GM13976 (cell line): ENCODE data around the gene DLGAP4.

Experiments used
- DNase-seq: peaks from one replicate; pipeline ENCODE4 v3.0.0; 2012; ENCODE audit warnings: low spot score
- in situ Hi-C: fragments of 300-500 bp; cut with MboI; formaldehyde crosslinking; loops from one replicate; pipeline ENCODE4 v1.12.0; 2022; ENCODE audit warnings: low sequenced_read_pairs, mixed read lengths, inconsistent platforms; ENCODE audit not compliant: unreplicated experiment
- TF ChIP-seq, protein P1 (sequence below): IDR thresholded peaks from 2 replicates; pipeline ENCODE4 v1.5.1; 2012; ENCODE audit warnings: borderline replicate concordance, mild to moderate bottlenecking; ENCODE audit not compliant: insufficient read depth; ENCODE audit errors: extremely low read depth, missing control alignments, control extremely low read depth

Gene DLGAP4

DNA sequence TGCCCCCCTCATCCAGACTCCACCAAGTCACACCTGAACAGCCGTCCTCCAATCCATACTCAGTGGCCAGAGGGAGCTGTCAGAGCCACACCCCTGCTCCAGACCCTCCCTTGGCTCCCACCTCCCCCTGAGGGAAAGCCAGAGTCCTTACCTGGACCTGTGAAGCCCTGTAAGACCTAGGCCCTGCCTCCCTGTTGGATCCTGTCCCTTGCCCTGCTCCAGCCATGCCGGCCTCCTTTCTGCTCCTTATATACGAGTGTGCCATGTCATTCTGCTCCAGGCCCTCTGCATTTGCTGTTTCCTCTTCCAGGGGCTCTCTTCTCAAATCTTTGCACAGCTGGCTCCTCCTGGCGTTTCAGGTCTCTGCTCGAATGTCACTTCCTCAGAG is 134.9 kb downstream of the DLGAP4 start:
- in situ Hi-C loops, result loop anchor here (25.0 kb wide), 1 partner anchor 454 kb away; no protein-coding TSS in a partner anchor
- DNase-seq, result no peak
- TF ChIP-seq, protein P1, sequence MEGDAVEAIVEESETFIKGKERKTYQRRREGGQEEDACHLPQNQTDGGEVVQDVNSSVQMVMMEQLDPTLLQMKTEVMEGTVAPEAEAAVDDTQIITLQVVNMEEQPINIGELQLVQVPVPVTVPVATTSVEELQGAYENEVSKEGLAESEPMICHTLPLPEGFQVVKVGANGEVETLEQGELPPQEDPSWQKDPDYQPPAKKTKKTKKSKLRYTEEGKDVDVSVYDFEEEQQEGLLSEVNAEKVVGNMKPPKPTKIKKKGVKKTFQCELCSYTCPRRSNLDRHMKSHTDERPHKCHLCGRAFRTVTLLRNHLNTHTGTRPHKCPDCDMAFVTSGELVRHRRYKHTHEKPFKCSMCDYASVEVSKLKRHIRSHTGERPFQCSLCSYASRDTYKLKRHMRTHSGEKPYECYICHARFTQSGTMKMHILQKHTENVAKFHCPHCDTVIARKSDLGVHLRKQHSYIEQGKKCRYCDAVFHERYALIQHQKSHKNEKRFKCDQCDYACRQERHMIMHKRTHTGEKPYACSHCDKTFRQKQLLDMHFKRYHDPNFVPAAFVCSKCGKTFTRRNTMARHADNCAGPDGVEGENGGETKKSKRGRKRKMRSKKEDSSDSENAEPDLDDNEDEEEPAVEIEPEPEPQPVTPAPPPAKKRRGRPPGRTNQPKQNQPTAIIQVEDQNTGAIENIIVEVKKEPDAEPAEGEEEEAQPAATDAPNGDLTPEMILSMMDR, result no peak

DNA sequence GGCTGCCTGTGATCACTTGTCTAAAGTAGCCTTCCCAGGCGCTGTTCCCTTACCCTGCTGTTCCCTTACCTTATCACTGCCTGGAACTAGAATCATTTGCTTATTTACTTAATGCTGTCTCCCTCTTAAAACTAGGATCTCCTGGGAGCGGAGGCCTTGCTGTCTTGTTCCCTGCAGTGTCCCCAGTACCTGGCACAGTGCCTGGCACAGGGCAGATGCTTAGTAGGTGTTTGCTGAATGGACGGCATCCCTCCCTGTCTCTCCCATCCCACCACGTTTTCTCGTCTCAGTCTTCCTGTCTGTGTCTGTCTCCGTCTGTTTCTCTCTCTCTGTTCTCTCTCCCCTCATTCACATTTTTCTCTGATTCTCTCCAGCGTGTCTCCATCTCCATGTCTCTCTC is 135.3 kb downstream of the DLGAP4 start:
- DNase-seq, result no peak
- in situ Hi-C loops, result loop anchor here (25.0 kb wide), 1 partner anchor 454 kb away; no protein-coding TSS in a partner anchor
- TF ChIP-seq, protein P1, result no peak

GRCh38 chr20:36445847-36446246 is 139.7 kb downstream of the DLGAP4 start:
- no peak for DNase-seq
- TF ChIP-seq, protein P1, result no peak
- in situ Hi-C loops, result loop anchor here (25.0 kb wide), 1 partner anchor 459 kb away; no protein-coding TSS in a partner anchor

DNA sequence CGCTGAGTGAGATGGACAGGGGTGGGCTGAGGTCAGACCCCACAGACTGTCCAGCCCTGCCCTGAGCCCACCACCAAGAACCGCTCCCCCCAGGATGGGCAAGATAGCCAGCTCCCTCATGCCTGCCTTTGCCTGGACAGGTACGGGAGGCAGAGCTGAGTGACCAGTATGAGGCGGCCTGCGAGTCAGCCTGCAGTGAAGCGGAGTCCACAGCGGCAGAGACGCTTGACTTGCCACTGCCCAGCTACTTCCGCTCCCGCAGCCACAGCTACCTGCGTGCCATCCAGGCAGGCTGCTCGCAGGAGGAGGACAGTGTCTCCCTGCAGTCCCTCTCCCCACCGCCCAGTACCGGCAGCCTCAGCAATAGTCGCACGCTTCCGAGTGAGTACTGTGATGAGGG is 140.4 kb downstream of the DLGAP4 start:
- in situ Hi-C loops, result loop anchor here (25.0 kb wide), 1 partner anchor 459 kb away; no protein-coding TSS in a partner anchor
- DNase-seq, result no peak
- TF ChIP-seq, protein P1, result no peak

DNA sequence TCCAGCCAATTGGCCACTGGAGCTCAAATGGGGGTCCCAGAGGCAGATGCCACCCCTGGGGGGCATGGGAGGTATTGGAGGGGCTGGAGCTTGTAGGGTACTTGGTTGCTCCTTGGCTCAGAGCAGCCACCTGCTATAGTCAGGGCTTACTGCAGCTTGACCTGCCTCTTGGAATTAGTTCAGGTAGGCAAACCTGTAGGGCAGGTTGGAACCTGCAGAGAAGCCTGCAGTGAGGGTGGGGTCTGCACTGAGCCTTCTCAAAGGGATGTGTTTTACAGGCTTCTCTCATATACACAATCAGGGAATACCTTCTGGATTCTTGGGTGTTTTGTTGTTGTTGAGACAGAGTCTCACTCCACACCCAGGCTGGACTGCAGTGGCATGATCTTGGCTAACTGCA is 141.0 kb downstream of the DLGAP4 start:
- no peak for DNase-seq
- TF ChIP-seq, protein P1, result no peak
- in situ Hi-C loops, result loop anchor here (25.0 kb wide), 1 partner anchor 460 kb away; no protein-coding TSS in a partner anchor

DNA sequence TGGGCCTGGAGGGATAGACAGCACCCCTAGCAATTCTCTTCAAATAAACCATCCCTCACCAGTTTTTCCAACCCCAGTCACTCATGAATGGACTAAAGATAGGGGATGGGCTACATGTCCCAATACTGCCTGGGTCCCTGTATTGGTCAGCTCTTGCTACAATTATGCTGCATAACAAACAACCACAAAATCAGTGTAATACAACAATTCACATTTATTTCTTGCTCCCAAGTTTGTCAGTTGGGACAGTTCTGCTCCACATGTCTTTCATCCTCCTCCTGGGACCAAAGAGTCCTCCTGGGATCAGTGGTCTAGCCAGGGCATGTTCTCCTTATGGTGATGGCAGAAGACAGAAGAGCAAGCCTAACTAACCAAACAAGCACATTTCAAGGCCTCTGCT is 143.5 kb downstream of the DLGAP4 start:
- TF ChIP-seq, protein P1, result no peak
- in situ Hi-C loops, result loop anchor here (25.0 kb wide), 1 partner anchor 462 kb away; no protein-coding TSS in a partner anchor
- DNase-seq, result no peak

GRCh38 chr20:36454332-36454697 is 148.2 kb downstream of the DLGAP4 start:
- TF ChIP-seq, protein P1, result no peak
- DNase-seq, result no peak
- in situ Hi-C loops, result no loop called here
